Skin epidermis (tissue), 12 donors: ENCODE results near the gene RANBP1.
"Not testable (repeated sequence)": the region's sequence is repeated elsewhere in the genome, so short reads cannot be mapped to it uniquely, and the experiment has no call there.

Source experiments
- H3K27ac ChIP-seq, 21 experiments: fragments of 200-600 bp; sonication (generic) in 11 of 21; one replicate each; pipeline ENCODE4 v1.5.0; 2020; ENCODE audit warnings: mild to moderate bottlenecking in 3 of 21, inconsistent platforms in 2 of 21, moderate library complexity in 2 of 21
- H3K4me3 ChIP-seq, 7 experiments: fragments of 200-600 bp; sonication (generic) in 2 of 7; one replicate each; pipeline ENCODE4 v1.5.0; 2020; ENCODE audit warnings: inconsistent platforms in 2 of 7, mild to moderate bottlenecking in 2 of 7, moderate library complexity in 1 of 7

RANBP1 gene

DNA sequence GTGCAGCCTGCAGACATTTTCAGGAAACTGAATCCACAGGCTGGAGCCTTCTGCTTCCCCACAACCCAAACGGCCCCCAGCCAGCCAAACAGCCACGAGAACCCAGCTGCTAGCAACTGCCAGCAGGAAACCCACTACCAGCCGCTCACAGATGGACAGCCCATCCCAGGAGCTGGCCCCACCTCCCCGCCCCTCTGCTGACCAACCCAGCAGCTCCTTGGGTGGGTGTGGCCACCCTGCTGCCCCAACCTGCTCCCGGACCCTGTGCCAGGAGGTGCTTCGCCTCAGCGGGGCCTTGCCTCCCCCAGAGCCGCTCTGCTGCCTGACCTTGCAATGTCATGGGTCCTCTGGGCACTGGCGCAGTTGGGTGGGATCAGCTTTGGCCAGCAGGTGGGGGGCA is 43.2 kb downstream of the RANBP1 start:
- Histone ChIP-seq H3K4me3 (no peak overlapping the region), H3K27ac (no peak overlapping the region)

DNA sequence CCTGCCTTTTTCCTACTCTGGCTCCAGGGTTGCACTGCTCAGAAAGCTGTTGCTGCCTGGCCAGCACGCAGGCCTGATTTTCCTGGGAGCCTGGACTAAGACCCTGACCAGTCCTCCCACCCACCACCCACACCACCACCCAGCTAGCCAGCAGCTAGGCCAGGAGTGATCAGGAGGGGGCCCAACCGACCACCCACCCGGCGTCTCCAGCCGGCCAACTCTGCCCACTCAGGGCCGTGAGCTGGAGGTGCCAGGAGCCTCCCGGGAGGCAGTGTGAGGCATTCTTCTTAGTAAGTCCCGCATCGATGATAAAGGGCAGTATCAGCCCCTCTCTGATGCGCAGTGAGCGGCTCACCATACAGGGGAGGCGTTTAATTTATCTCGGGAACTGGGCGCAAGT is 43.6 kb downstream of the RANBP1 start:
- not testable (repeated sequence) for H3K27ac ChIP-seq, H3K4me3 ChIP-seq

DNA sequence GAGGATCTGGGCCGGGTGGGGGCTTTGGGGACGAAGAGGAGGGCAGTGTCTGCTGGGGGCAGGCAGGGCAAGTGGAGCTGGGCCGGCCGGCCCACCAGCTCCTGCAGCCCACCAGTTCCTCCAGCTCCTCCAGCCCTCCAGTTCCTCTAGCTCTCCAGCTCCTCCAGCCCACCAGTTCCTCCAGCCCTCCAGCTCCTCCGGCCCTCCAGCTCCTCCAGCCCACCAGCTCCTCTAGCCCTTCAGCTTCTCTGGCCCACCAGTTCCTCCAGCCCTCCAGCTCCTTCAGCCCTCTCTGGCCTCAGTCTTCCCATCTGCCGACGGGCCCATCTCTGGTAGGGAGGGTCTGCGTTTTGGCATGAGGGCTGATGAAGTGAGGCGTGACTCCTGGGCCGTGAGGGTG is 44.1 kb downstream of the RANBP1 start:
- no peak overlapping the region for H3K4me3 ChIP-seq
- H3K27ac ChIP-seq, result no peak overlapping the region

DNA sequence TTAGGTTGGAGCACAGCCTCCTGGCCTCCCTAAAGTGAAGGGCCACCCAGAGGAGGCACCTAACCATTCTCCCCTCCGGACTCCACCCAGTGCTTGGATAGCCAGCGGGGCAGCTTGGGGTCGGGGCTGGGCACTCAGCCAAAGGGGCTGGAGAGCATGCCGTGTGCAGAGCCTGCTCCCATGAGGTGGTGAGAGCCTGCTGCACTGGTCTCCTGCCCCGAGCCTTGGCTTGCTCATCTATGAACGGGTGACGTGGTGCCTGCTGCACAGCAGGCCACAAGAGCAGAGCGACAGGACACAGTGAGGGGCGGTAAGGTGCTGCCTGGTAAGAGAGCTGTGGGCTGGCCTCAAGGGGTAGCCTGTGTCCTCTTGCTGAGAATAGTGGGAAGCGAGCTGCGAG is 49.0 kb downstream of the RANBP1 start:
- H3K4me3 ChIP-seq, result no peak overlapping the region

DNA sequence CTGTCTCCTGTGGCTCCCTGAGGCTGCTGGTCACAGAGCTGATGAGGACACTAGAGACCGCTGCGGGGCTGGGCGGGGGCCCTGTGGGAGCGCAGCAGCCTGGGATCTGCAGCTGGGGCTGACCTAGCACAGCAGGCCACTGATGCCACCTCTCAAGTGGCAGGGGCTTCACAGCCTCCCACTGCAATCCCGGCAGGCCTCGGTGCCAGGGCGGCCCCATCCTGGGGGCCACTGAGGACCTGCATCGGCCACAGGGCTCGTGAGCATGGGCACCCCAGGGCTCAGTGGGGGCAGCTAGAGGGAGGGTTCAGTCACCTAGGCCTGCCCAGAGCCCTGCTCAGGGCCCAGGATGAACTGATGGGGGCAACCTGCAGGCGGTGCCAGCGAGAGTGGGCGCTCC is 49.5 kb downstream of the RANBP1 start:
- Histone ChIP-seq H3K4me3 (no peak overlapping the region), H3K27ac (no peak overlapping the region)

More for the DNA sequence above, 49.0 kb downstream of the RANBP1 start:
- no peak overlapping the region for H3K27ac ChIP-seq

DNA sequence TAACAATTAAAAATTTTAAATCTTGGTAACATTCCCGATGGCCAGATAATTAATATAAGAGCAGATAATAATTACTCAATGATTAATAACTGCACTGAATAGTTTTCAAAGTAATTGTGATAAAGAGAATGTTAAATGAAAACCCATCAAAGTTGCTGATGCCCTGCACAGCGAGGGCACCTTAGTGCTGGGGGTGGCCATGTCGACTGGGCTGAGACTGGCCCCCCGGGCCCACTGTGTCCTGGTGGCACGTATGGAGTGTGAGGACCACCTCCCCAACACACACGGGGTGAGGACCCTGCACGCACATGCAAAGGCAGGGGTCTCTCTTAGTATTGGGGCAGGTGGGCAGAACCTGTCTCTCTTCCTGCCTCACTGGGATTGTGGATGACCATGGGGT is 50.0 kb downstream of the RANBP1 start:
- Histone ChIP-seq H3K27ac (no peak overlapping the region), H3K4me3 (no peak overlapping the region)

DNA sequence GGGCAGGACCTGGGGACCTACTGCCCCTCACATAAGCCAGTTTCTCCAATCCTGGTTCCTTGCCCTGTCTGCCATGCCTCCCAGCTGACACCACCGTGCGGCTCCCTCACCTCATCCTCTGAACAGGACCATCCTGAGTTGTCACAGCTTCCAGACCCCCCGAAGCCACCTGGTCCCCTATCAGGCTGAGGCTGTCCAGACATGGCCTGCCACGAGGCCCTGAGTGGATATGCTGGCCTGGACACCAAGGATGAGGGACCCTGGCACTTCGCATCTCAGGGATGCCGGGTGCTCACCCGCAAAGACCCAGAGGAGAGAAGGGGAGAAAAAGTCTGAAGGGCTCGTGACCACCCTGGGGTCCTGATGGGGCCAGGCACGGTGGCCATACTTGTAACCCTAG is 50.8 kb downstream of the RANBP1 start:
- no peak overlapping the region for H3K4me3 ChIP-seq
- no peak overlapping the region for H3K27ac ChIP-seq

DNA sequence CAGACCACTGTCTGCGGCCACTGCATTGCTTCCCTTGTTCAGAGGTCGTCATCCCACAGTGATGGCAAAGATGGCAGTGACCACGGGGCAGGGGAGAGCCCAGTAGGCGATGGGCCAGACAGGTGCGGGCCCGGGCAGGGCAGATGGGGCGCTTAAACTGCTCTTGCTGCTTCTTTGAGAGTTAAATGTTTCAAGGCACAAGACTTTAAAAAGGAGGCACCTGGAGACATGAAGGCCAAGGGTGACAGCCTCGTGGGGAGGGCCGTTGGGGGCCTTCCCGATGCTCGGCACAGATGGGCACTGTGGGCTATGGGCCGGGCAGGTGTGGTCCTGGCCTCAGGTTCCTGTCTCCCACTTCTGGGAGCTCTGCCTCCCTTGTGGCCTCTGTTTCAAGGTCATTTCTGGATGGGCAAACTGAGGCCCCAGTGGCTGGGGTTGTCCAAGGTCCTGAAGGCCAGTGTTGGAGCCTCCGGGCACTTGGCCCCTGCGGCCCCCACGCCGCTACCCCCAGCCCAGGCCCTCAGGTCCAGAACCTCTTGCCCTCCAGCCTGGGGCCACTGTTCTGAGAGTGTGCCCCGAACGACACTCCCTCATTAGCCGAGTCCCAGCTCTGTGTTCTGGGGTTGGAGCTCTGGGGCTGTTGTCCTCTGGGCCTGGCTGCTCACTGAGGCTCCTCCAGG is 51.9 kb downstream of the RANBP1 start:
- Histone ChIP-seq H3K27ac (no peak overlapping the region), H3K4me3 (no peak overlapping the region)

DNA sequence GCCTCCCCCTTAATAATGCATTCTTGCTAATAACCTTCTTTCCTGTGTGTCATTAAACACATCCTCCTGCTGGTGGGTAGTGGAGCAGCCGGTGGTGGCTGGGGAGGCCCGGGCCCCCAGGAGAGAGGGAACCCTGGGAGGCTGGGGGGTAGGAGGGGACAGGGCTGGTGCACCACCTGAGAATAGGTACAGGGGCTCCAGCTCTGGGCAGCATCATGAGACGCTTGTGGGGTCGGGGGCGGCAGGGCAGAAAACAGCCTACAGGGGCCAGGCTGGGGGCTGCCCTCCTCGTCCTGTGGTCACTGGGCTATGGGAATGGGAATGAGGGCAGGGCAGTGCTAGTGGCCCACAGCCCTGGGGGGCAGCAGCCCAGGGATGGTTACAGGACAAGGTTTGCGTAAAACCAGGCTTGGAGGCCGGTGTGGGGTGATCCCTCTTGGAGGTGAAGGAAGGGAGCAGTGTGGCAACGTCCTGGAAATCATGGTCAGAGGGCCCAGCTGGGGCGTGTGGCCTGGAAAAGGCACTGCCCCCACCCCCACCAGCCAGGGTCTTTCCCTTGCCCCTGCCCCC is 53.4 kb downstream of the RANBP1 start:
- Histone ChIP-seq H3K27ac (no peak overlapping the region), H3K4me3 (no peak overlapping the region)

DNA sequence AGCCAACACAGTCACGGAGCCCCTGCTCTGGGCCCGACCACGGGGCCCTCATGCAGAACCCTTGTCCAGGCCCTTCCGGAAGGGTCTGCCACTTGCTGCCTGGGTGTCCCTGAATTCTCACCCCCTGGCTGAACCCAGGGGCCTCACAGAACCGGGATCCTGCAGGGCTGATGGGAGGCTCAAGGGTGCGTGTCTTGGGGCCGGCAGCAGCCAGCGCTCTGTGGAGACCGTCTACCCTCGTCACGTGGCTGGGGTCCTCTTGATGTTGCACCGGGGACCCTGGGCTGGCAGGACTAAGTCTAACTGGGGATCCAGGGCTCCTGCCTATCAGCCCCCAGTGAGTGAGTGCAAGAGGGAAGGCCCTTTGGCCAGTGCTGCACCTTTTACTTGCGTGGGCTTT is 54.3 kb downstream of the RANBP1 start:
- Histone ChIP-seq H3K4me3 (no peak overlapping the region), H3K27ac (no peak overlapping the region)

DNA sequence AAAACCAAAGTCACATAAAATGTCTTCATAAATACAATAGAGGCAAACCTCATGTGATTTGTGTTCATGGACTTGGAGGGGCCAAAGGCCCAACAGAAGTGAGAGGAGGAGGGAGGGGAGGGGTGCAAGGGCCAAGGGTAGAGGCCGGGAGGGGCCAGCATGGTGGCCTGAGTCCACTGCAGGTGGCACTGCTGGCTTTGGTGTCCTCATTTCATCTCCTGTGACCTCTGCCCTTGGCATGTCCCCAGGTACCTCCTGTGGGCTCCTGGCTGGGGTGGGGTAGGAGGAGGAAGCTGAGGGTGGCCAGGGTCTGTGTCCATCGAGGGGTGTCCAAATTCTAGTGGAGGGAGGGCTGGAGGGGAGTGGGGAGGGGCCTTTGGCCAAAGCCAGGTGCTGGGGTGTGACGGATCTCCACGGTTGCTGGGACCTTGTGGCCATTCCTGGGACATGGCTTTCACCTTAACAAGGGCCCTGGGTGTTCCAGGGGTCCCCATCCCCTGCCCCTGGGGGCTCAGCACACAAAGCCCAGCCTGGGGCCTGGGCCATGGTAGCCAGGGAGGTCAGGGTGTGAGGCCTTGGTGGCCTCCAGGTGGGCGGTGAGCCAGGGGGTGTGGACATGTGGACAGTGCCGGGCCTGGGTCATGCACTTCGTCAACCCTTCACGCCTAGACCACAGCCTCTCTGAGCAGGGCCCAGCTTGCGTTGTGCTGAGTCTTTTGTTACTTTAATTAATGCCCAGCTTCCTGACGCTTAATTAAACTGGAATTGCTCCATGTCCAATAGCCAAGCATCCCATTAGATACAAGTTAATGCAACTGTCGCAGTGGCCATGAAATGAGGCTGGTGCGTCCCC is 55.6 kb downstream of the RANBP1 start:
- H3K4me3 ChIP-seq, result no peak overlapping the region
- no peak overlapping the region for H3K27ac ChIP-seq

DNA sequence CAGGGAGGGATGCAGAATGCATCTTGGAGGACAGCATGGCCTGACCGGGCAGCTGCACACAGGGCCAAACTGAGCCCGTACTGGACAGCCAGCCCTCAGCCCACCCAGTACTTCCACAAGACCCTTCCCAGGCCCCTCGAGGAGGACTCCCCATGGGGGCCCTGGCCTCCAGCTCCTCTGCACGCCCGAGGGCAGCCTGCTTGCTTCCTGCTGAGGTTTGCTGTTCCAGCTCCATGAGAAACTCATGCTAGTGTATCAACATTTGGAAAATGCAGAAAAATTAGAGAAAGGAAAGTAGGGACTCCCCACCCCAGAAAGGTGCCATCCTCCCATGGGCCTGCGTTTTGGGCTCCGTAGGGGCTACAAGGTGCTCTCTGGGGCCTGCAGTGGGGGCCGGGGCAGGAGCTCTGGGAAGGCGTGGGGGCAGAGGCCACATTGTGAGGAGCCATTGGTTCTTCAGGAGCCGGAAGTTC is 56.3 kb downstream of the RANBP1 start:
- no peak overlapping the region for H3K27ac ChIP-seq
- no peak overlapping the region for H3K4me3 ChIP-seq

DNA sequence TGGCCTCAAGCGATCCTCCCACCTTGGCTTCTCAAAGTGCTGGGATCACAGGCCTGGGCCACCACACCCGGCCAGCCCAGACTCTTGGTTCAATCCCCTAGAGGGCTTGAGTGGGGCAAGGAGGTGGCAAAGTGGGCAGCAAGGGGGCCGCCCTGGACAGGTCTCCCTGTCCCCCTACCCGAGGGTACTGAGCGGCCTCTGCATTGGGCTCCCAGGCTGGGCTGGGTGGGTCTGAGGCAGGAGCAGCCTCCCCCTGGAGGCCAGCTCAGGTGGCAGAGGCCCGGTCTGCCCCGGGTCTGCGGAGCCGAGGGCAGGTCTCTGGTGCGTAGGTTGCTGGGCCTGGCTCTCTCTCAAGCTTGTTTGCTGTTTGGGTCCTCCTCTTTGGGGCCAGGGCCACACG is 57.3 kb downstream of the RANBP1 start:
- H3K4me3 ChIP-seq, result no peak overlapping the region

DNA sequence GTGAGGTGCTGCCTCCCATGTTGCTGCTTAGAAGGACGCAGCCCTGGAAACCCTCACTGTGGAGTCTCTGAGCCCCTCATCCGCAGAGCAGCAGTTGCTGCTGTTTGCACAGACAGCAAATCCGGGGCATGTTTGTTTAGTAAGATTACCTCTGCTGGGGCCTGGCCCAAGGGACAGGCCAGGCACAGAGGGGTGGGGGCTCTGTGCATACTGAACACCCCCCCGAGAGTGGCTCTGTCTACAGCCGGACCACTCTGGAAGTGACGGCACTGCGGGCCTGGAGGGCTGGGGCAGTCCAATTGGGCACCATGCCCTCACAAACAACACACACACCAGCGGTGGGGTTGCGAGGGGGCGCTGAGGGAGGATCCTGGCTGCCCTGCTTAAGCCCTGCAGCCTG is 57.9 kb downstream of the RANBP1 start:
- Histone ChIP-seq H3K4me3 (no peak overlapping the region), H3K27ac (no peak overlapping the region)

More for the DNA sequence above, 57.3 kb downstream of the RANBP1 start:
- no peak overlapping the region for H3K27ac ChIP-seq

DNA sequence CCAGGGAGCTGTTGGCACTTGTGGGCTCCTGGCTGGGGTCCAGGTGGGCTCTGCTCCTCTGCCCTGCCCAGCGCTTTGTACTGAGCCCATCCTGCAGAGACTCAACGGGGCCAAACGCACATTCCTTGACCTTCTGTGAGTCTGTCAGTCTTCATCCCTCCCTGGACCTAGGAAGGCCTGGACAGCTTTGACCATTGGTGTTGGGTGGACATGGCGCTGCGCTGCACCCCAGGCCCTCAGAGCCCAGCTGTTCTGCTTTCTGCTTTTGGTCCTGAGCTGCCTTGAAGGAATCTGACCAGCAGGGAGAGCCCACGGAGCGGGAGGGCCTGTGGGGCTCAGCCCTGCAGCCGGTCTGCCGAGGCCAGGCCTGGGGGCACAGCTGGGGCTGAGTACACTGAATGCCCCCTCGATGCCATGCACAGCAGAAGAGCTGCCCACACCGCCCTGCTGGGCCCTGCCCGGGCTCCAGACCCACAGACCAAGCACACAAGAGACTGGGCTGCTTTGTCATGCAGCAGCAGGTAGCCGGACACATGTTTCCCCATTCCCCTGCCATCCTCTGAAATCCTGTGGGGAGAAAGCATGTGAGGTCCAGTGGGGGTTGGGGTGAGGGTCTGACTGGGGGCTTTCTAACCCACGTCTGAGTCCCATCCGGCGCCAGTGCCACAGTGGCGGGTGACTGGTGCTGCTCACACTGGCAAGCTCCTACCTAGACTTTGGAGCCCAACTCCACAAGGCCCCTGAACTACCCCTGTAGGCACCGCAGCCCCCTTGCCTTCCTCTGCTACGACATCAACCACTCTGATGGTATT is 59.1 kb downstream of the RANBP1 start:
- no peak overlapping the region for H3K4me3 ChIP-seq

DNA sequence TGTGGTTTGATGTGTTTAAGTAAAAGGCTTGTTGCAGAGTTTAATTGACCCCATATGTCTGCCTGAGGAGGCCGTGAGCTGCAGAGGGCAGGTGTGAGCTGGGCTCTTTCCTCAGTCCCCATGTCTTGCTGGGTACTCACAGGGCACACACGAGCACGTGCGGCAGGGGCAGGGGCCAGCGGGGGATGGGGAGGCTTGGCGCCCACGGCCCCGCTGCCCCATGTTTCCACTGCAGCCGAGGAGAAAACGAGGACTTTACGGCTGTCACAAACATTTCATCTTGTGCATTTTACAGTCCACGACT is 59.6 kb downstream of the RANBP1 start:
- H3K27ac ChIP-seq, result no peak overlapping the region
- H3K4me3 ChIP-seq, result no peak overlapping the region

More for the DNA sequence above, 59.1 kb downstream of the RANBP1 start:
- H3K27ac ChIP-seq, result no peak overlapping the region

DNA sequence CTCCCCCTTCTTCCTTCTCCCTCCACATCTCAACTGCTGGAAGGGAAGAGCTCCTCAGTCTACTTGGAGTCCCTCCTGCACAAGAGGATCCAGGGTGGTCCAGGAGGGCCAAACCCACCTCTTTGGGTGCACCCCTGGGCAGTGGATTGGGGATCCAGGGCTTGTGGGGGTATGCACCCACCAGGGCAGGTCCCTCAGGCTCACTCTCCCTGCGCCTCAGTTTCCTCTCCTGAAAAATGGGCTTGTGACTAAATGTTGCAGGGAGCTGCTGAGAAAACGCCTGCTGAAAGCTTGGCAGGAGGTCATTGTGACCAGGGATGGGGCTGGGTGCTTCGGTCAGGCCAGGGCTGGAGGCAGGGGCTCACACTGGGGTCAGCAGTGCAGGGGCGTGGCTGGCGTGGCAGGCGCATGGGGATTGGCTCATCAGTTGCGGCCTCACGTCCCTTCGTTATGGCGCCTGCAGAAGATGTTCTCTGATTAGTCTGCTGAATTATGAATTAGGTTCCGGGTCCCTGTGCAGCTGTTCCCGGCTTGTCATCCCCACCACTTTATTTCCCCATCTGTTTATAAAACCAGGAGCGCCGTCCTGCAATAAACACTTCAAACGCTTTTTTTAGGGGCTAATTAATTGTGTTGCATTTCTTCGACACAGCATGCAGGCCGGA is 60.6 kb downstream of the RANBP1 start:
- no peak overlapping the region for H3K4me3 ChIP-seq
- H3K27ac ChIP-seq, result no peak overlapping the region
